Measurements from ENCODE around the gene RAD50.

Gene RAD50

DNA sequence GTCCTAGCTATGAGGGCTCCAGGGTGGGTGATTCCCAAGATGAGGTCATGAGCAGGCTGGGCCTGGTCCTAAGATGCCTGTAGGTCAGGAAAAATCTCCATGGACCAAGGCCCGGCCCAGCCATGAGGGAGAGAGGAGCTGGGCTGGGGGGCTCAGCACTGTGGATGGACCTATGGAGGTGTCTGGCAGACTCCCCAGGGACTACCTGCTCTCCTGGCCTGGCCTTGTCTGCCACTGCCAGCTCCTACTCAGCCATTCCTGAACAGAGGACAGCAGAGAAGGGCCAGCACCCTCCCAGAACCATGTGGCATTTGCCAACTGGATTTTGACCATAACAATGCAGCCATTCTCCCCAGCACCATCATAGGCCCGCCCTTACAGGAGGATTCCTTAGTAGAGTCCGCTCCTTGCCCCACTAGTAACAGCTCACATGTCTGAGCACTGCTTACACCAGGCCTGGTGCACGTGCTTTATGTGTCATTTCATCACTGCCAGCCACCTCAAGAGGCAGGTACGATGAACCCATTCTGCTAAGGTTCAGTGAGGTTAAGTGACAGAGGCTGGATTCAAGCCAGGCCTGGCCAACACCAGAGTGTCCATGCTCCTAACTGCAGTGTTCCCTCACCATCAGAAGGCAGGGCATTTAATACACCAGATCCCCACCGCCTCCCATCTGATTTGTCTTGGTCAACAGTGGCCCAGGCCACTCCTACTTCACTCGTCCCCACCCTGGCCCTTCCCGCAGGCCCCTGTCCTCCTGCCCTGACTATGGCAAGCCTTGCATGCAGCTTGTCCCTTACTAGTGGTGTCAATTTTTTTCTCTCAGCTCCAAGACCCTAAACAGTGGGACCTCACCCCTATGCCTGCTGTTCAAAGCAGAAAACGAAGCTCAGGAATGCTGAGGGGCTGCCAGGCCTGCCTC lies 101.9 kb downstream of the RAD50 start:
- no peak overlapping the region for H3K27ac Mint-ChIP-seq
- H3K9me3 Mint-ChIP-seq (ENCODE audit: low read depth), result no peaks in the 10 kb centered on the region
- no peaks in the 10 kb centered on the region for H3K36me3 Mint-ChIP-seq
- H3K4me1 Mint-ChIP-seq (ENCODE audit: low read depth), result peaks cover 19% of the 10 kb centered on the region
- H3K27me3 Mint-ChIP-seq, result peaks cover 19% of the 10 kb centered on the region
- no peak overlapping the region for H3K4me3 Mint-ChIP-seq

DNA sequence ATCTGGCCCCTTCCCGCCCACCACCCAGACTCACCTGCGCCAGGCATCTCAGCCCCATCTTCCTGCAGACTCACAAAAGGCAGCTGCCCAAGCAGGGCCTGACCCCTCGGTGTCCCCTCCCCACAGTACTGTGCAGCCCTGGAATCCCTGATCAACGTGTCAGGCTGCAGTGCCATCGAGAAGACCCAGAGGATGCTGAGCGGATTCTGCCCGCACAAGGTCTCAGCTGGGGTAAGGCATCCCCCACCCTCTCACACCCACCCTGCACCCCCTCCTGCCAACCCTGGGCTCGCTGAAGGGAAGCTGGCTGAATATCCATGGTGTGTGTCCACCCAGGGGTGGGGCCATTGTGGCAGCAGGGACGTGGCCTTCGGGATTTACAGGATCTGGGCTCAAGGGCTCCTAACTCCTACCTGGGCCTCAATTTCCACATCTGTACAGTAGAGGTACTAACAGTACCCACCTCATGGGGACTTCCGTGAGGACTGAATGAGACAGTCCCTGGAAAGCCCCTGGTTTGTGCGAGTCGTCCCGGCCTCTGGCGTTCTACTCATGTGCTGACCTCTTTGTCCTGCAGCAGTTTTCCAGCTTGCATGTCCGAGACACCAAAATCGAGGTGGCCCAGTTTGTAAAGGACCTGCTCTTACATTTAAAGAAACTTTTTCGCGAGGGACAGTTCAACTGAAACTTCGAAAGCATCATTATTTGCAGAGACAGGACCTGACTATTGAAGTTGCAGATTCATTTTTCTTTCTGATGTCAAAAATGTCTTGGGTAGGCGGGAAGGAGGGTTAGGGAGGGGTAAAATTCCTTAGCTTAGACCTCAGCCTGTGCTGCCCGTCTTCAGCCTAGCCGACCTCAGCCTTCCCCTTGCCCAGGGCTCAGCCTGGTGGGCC lies 103.1 kb downstream of the RAD50 start:
- Mint-ChIP-seq H3K4me1 (ENCODE audit: low read depth) (peaks cover 17% of the 10 kb centered on the region), H3K27me3 (peaks cover 14% of the 10 kb centered on the region), H3K9me3 (ENCODE audit: low read depth) (no peaks in the 10 kb centered on the region), H3K4me3 (no peak overlapping the region), H3K36me3 (no peaks in the 10 kb centered on the region), H3K27ac (no peak overlapping the region)

DNA sequence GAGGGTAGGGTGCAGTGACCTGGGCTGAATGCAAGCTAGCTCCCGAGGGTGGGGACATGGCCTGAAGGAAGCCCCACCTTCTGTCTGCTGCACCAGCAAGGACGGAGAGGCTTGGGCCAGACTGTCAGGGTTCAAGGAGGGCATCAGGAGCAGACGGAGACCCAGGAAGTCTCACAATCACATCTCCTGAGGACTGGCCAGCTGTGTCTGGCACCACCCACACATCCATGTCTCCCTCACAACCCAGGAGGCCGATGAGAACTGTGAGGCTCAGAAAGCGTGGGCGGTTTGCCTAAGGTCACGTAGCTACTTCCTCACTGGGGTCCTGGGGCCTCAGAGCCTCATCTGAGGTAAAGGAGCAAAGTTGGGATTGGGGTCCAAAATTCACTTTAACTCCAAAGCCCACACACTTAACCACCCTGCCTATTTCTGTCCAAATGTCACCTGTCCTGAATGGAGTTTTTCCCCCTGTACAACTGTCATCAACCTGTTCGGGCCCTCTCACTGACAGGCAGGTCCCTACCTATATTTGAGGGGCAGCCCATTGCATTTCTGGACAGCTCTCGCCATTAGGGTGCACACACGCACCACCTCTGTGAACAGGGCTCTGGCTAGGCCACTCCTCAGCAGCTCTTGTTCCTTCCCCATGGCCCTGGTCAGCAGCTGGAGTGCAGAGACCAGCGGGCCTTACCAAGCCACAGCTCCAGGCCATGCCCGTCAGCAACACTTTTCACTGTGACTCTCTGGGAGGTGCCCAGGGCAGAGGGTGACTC lies 104.6 kb downstream of the RAD50 start:
- Mint-ChIP-seq H3K4me3 (no peak overlapping the region), H3K27me3 (peaks cover 13% of the 10 kb centered on the region), H3K27ac (no peak overlapping the region), H3K36me3 (no peaks in the 10 kb centered on the region), H3K4me1 (ENCODE audit: low read depth) (peaks cover 16% of the 10 kb centered on the region), H3K9me3 (ENCODE audit: low read depth) (no peaks in the 10 kb centered on the region)

DNA sequence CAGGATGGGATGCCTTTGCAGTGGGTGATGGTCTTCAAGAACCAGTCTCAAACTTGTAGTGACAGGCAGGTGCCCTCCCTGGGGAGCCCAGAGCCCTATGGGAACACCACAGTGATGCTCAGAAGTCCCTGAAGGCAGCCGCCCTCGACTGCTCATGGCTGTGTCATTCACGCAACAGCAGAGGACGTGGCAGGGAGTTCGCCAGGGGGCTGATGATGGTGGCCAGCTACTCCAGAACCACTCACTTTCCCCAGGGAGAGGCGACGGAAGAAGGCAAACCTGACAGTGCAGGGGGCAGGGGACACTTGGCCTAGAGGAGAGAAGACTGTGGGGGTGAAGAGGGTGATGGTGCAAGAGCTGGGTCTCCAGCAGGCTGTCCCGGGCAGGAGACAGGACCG lies 105.2 kb downstream of the RAD50 start:
- Mint-ChIP-seq H3K27me3 (peaks cover 10% of the 10 kb centered on the region), H3K36me3 (no peaks in the 10 kb centered on the region), H3K27ac (no peak overlapping the region), H3K9me3 (ENCODE audit: low read depth) (no peaks in the 10 kb centered on the region), H3K4me1 (ENCODE audit: low read depth) (peaks cover 11% of the 10 kb centered on the region), H3K4me3 (no peak overlapping the region)

DNA sequence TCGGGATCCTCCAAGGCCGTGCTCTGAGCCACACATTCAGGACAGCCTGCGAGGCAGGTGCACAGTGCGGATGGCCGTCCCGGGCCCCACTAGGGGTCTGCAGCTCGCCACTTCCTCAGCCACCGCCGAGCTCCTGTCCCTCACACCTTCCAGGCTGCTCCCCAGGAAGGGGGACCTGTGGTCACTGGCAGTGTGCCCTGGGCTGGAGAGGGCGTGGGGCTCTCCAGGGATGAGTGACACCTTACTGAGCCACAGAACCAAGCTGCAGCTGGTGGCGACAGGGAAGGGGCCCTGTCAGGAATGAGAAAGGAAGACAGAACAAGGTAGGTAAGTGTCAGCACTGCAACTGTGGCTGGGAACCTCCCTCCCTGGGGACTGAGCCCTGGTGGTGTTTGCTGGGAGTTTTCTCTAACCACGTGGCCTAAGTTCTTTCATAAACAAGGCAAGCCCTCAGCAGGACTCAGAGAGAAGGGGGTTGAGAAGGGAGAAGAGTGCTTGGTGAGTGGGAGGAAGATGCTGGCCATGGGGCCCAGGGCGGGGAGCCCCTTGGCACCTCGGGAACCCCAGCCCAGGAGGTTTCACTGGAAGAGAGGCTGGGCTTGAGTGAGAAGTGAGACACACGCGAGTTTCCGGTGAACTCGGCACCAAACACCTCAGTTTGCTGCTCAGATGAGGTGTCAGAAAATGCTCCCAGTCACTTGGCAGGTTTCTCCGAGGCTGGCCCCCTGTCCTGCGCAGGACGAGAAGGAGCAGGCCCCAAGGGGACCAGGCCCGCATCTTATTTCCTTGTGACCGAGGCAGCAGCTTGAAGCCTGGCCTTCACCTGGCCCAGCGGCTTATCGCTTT lies 106.4 kb downstream of the RAD50 start:
- Mint-ChIP-seq H3K27ac (peak overlapping the region; percentile 43), H3K27me3 (peaks cover 7% of the 10 kb centered on the region), H3K4me3 (no peak overlapping the region), H3K4me1 (ENCODE audit: low read depth) (peaks cover 6% of the 10 kb centered on the region), H3K9me3 (ENCODE audit: low read depth) (no peaks in the 10 kb centered on the region), H3K36me3 (no peaks in the 10 kb centered on the region)

DNA sequence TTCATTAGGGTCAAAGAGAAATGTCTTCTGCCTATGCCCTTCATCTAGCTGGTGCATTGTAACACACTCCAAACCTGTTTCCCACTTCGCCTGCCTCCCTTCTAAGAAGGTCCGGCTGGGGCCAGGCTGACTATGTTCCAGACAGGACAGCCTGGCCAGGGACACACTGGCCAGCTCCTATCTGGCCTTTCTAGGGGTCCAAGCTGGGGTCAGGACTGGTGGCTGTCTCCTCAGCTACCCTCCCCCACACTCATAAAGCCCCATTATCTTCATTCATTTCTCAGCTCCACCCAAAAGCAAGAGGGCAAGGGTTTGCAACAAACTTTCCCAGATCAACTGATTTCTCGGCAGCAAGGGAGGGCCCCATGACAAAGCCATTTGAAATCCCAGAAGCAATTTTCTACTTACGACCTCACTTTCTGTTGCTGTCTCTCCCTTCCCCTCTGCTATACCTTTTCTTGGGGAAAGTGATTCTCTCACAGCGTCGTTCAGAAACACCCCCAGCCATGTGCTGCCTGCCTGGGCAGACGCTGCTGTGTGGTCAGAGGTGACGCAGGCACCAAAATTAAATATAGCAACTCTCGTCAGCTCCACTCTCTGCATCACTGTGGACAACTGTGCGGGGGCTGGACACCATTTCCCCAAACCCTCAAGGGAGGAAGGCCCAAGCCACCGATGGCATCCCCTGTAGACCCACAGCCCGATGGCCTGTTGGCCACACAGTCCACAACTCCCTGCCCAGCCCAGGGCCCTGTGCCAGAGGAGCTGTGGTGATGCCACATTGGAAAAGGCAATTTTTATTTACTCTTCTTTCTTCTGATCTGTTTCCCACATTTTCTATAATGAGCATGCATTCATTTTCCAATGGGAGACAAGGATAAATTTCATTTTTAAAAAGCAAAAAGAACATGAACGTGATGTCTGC lies 107.3 kb downstream of the RAD50 start:
- H3K36me3 Mint-ChIP-seq, result no peaks in the 10 kb centered on the region
- no peaks in the 10 kb centered on the region for H3K27me3 Mint-ChIP-seq
- H3K4me3 Mint-ChIP-seq, result no peak overlapping the region
- H3K4me1 Mint-ChIP-seq (ENCODE audit: low read depth), result peaks cover 6% of the 10 kb centered on the region
- H3K9me3 Mint-ChIP-seq (ENCODE audit: low read depth), result no peaks in the 10 kb centered on the region
- no peak overlapping the region for H3K27ac Mint-ChIP-seq

DNA sequence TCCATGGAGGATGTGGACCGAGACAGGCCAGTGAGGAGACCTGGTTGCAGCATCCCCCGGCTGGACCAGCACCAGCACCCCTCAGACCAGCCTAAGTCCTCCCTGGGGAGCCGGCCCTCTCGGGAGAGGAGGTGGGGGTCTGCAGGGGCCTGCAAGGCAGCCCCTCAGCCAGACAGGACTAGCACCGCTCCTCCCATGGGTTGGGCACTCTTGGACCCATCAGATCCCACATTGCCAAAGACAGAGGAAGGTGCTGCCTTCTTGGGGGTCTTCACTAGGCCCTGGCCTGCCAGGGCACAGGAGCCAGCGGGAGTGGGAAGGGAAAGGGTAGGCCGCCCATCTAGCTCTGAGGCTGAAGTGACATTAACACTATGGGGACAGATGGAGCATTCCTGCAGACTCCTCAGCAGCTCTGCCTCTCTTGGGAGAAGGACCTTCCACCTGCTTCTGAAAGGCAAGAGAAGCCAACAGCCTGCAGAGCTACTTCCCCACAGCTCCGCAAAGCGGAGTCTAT lies 108.0 kb downstream of the RAD50 start:
- Mint-ChIP-seq H3K27me3 (no peaks in the 10 kb centered on the region), H3K36me3 (no peaks in the 10 kb centered on the region), H3K27ac (no peak overlapping the region), H3K4me3 (no peak overlapping the region), H3K9me3 (ENCODE audit: low read depth) (no peaks in the 10 kb centered on the region), H3K4me1 (ENCODE audit: low read depth) (peaks cover 6% of the 10 kb centered on the region)

DNA sequence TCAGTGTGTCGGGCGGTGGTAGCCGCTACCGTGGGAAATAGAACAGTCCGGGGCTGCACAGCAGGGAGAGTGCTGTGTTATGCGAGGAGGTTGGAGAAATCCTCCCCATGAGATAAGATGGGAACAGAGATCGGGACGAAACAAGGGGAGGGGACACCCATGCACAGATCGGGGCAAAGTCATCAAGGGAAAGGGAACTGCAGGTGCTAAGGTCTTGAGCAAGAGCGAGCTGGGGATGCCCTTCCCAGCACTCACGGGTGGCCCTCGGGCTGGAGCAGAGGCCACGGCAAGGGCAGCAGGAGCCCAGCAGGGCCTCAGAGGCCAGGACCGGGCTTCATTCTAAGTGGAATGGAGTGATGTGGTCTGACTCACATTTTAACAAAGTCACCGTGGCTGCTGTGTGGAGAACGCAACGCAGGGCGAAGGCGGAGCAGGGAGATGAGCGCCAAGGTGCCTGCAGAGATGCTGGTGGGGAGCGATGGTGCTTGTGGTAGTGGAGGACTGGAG lies 108.8 kb downstream of the RAD50 start:
- no peaks in the 10 kb centered on the region for H3K9me3 Mint-ChIP-seq (ENCODE audit: low read depth)
- peaks cover 6% of the 10 kb centered on the region for H3K4me1 Mint-ChIP-seq (ENCODE audit: low read depth)
- no peaks in the 10 kb centered on the region for H3K27me3 Mint-ChIP-seq
- H3K36me3 Mint-ChIP-seq, result no peaks in the 10 kb centered on the region
- H3K4me3 Mint-ChIP-seq, result no peak overlapping the region
- no peak overlapping the region for H3K27ac Mint-ChIP-seq

DNA sequence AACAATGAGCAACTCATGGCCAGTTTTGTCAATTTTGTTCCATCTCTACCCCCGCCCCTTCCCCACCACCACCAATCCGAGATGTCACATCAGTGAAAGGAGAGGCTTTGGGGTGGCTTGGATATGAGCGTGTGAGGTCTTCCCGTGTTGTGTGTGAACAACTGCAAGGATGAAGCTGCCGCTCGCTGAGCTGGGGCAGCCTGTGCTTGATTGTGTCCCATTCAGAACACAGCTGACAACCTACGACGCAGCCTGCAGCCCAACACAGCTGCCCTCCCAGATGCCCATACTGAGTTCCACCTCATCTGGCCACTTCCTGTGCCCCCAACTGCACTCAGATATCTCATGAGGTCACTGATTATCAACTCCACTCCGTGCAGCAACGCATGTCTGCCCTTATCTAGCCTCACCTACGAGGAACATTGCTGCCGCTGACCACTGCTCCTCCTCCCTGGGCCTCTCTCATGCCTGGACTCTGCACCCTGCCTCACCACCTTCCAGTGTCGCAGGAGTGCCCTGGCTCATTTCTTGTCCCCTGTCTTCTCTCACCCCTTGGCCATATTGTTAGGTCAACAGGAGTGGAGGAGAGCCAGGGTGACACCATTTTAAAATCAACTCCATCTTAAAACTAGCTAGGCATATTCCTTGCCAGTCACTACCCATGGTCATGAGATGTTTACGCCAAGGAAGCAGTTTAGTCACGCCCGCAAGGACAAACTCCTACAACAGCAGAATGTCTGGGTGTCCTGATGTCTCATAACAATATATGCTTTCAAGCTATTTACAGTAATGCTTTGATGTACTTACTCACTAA lies 109.7 kb downstream of the RAD50 start:
- peaks cover 3% of the 10 kb centered on the region for H3K4me1 Mint-ChIP-seq (ENCODE audit: low read depth)
- H3K4me3 Mint-ChIP-seq, result no peak overlapping the region
- H3K9me3 Mint-ChIP-seq (ENCODE audit: low read depth), result no peaks in the 10 kb centered on the region
- no peaks in the 10 kb centered on the region for H3K36me3 Mint-ChIP-seq
- no peaks in the 10 kb centered on the region for H3K27me3 Mint-ChIP-seq
- no peak overlapping the region for H3K27ac Mint-ChIP-seq

DNA sequence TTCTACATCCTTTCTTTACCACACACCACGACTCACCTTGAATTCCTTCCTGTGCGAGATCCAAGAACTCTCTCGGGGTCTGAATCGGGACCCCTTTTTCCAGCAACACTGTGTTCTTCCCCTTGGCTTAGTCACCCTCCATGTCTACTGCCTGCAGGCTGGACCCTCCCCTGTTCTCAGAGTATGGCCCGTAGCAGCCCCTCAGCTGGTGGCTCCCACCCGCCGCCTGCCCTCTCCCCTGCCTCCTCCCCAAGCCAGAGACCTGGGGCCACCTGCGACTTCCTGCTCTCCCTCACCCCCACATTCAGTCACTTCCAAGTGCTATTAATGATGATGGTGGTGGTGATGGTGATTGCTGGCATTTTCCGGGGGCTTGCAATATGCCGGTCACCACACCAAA lies 110.5 kb downstream of the RAD50 start:
- Mint-ChIP-seq H3K27me3 (no peaks in the 10 kb centered on the region), H3K27ac (no peak overlapping the region), H3K9me3 (ENCODE audit: low read depth) (no peaks in the 10 kb centered on the region), H3K4me1 (ENCODE audit: low read depth) (peaks cover 3% of the 10 kb centered on the region), H3K36me3 (no peaks in the 10 kb centered on the region), H3K4me3 (no peak overlapping the region)

DNA sequence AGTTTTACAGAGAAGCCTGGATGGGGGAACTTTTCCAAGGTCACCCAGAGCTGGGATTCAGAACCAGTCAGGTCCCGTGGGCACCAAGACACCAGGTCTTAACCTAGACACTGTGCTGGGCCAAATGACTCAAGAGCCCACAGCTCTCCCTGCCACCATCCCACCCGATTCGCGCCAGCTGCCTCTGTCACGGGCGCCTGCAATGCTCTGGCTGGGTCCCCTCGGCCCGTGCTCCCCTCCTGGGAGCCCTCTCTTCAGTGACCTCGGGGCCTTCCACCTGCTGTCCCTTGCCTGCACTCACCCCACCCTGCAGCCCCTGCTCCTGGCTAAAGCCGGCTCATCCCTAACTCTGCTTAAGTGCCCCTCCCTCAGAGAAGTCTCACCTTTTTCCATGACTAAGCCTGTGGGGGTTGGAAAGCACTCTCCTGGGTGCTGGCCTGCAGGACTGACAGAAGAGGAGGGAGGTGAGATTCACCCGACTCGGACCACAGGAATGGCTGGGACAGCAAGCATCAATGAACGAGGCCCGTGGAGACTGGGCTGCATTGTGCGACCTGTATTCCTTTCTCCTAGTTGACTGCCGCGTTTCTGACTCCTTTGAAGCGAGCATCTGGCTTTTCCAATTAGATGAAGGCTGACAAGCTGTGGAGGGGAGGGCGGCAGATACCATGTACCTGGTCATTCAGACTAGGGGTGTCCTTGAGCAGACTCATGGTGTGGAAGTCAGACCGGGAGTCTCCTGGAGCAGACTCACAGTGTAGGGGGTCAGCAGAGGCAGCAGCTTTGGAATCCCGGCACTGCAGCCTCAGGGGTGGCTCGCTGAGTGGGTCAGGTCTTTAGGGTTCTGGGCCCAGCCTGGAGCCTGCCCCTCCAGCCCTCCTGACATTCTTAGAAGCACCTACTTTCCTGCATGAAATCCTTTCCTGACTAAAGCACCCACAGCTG lies 111.3 kb downstream of the RAD50 start:
- Mint-ChIP-seq H3K27ac (no peak overlapping the region), H3K4me3 (no peak overlapping the region)

More for the DNA sequence above, 111.3 kb downstream of the RAD50 start:
- Mint-ChIP-seq H3K4me1 (ENCODE audit: low read depth) (peaks cover 3% of the 10 kb centered on the region), H3K9me3 (ENCODE audit: low read depth) (no peaks in the 10 kb centered on the region), H3K36me3 (no peaks in the 10 kb centered on the region), H3K27me3 (no peaks in the 10 kb centered on the region)

All from activated naive CD8-positive, alpha-beta T cell (primary cell).